ENCODE data around the gene MLLT10.

MLLT10 gene

GRCh38 chr10:21749788-21750187 lies 215.8 kb downstream of the MLLT10 start:
- no peak for DNase-seq

GRCh38 chr10:21750424-21750823 lies 216.4 kb downstream of the MLLT10 start:
- DNase-seq, result no peak

GRCh38 chr10:21751341-21752310 lies 217.6 kb downstream of the MLLT10 start:
- no peak for DNase-seq

GRCh38 chr10:21753497-21754270 lies 219.7 kb downstream of the MLLT10 start:
- DNase-seq, result no peak

GRCh38 chr10:21754410-21755011 lies 220.5 kb downstream of the MLLT10 start:
- peak; percentile 25 for DNase-seq

GRCh38 chr10:21756707-21757106 lies 222.7 kb downstream of the MLLT10 start:
- no peak for DNase-seq

- DNase-seq, result no peak
These were observed 223.3 kb downstream of the MLLT10 start for GRCh38 chr10:21757185-21757901.

GRCh38 chr10:21758239-21758638 lies 224.2 kb downstream of the MLLT10 start:
- peak; percentile 33 for DNase-seq

- no peak for DNase-seq
These were observed 224.7 kb downstream of the MLLT10 start for GRCh38 chr10:21758696-21759095.

GRCh38 chr10:21759232-21759631 lies 225.2 kb downstream of the MLLT10 start:
- DNase-seq, result no peak

- no peak for DNase-seq
These were observed 226.3 kb downstream of the MLLT10 start for GRCh38 chr10:21760332-21760731.

- DNase-seq, result no peak
These were observed 230.6 kb downstream of the MLLT10 start for GRCh38 chr10:21764466-21765189.

GRCh38 chr10:21769041-21769440 lies 235.0 kb downstream of the MLLT10 start:
- no peak for DNase-seq

GRCh38 chr10:21771219-21771618 lies 237.2 kb downstream of the MLLT10 start:
- DNase-seq, result no peak

GRCh38 chr10:21776883-21777282 lies 242.9 kb downstream of the MLLT10 start:
- no peak for DNase-seq

GRCh38 chr10:21791276-21791675 lies 257.2 kb downstream of the MLLT10 start:
- no peak for DNase-seq

Data from retina (tissue), 1 donor.